Effector memory CD8-positive, alpha-beta T cell (primary cell): ENCODE measurements around the gene UTP25.

Experiments used
- ATAC-seq: fragments of 150-1000 bp; cut with Tn5 transposase; replicated peaks from 2 replicates; pipeline ENCODE4 v1.10.0; 2021; ENCODE audit warnings: mild to moderate bottlenecking, moderate library complexity
- DNase-seq, 3 experiments: peaks; one replicate each; pipeline ENCODE4 v3.0.0; 2021
- H3K27ac Mint-ChIP-seq, 2 donors: one replicate each; pipeline ENCODE4 v1.8.0; 2022; ENCODE audit warnings: mild to moderate bottlenecking in 2 of 2, mixed read lengths in 2 of 2, moderate library complexity in 2 of 2
- H3K27me3 Mint-ChIP-seq, 2 donors: one replicate each; pipeline ENCODE4 v1.8.0; 2022; ENCODE audit warnings: mixed read lengths in 2 of 2
- H3K36me3 Mint-ChIP-seq: one replicate; pipeline ENCODE4 v1.8.0; 2022; ENCODE audit warnings: mild to moderate bottlenecking, moderate library complexity, mixed read lengths; ENCODE audit not compliant: insufficient read depth
- H3K4me1 Mint-ChIP-seq, 2 donors: one replicate each; pipeline ENCODE4 v1.8.0; 2022; ENCODE audit warnings: low read depth in 2 of 2, mixed read lengths in 2 of 2
- H3K4me3 Mint-ChIP-seq, 2 donors: one replicate each; pipeline ENCODE4 v1.8.0; 2022; ENCODE audit warnings: mild to moderate bottlenecking in 2 of 2, mixed read lengths in 2 of 2, moderate library complexity in 2 of 2
- H3K9me3 Mint-ChIP-seq, 2 donors: one replicate each; pipeline ENCODE4 v1.8.0; 2022; ENCODE audit warnings: mixed read lengths in 2 of 2

UTP25 gene

DNA sequence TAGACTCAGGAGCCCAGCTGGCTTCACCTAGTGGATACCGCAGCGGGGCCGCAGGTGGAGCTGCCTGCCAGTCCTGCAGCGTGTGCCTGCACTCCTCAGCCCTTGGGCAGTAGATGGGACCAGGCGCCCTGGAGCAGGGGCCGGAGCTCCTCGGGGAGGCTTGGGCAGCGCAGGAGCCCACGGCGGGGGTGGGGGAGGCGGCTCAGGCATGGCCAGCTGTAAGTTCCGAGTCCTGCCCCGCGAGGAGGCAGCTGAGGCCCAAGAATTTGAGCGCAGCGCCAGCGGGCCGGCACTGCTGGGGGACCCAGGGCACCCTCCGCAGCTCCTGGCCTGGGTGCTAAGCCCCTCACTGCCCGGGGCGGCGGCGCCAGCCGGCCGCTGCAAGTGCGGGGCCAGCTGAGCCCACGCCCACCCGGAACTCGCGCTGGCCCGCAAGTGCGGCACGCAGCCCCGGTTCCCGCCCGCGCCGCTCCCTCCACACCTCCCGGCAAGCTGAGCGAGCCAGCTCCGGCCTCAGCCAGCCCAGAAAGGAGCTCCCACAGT, 30.9 kb downstream of the UTP25 start:
- no peak overlapping the region for H3K27ac Mint-ChIP-seq
- DNase-seq (no peak), ATAC-seq (no peak)
- H3K4me1 Mint-ChIP-seq, result no peaks in the 10 kb centered on the region
- H3K36me3 Mint-ChIP-seq, result peaks cover 5% of the 10 kb centered on the region
- H3K9me3 Mint-ChIP-seq, result no peaks in the 10 kb centered on the region
- H3K27me3 Mint-ChIP-seq, result peaks cover 20 to 31% of the 10 kb centered on the region in 2 donors
- no peak overlapping the region for H3K4me3 Mint-ChIP-seq

DNA sequence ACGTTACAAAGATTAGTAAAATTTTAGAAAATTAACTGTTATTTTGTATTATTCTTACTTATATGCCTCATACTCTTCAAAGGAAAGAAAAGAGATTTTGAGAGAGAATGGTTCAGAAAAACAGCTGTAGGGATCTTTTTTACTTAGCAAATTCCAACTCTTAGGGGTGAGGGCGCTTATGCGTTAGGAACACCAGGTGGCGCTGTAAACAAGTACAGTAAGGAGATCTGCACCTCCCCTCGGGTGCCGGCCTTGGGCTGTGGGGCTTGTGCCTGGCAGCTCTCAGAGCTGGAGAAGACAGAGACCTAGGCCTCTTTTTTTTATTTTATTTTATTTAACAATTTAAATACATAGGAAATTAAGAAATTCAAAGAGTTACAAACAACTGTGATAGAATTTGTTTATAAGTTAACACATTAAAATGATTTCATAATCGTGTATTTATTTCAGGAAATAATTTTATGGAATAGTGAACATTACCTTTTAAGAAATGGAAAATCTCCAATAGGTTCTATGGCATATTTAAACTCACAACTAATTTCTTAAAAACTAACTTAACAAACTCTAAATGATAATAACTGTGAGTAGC, 32.6 kb downstream of the UTP25 start:
- H3K9me3 Mint-ChIP-seq, result no peaks in the 10 kb centered on the region
- H3K36me3 Mint-ChIP-seq, result no peaks in the 10 kb centered on the region
- H3K27me3 Mint-ChIP-seq, result peaks cover 20 to 36% of the 10 kb centered on the region in 2 donors
- no peak overlapping the region for H3K4me3 Mint-ChIP-seq
- no peaks in the 10 kb centered on the region for H3K4me1 Mint-ChIP-seq
- peak; percentile 86 for ATAC-seq
- H3K27ac Mint-ChIP-seq, result no peak overlapping the region
- DNase-seq, result peak; percentile 54 to 60 (median 56)

GRCh38 chr1:209861242-209861641, 33.5 kb downstream of the UTP25 start:
- H3K36me3 Mint-ChIP-seq, result no peaks in the 10 kb centered on the region
- ATAC-seq (no peak), DNase-seq (no peak)
- no peak overlapping the region for H3K4me3 Mint-ChIP-seq
- no peak overlapping the region for H3K27ac Mint-ChIP-seq
- H3K27me3 Mint-ChIP-seq, result peaks cover 20 to 36% of the 10 kb centered on the region in 2 donors
- no peaks in the 10 kb centered on the region for H3K4me1 Mint-ChIP-seq
- no peaks in the 10 kb centered on the region for H3K9me3 Mint-ChIP-seq

- Mint-ChIP-seq H3K27ac (no peak overlapping the region), H3K36me3 (no peaks in the 10 kb centered on the region), H3K9me3 (peaks cover 0 to 4% of the 10 kb centered on the region in 2 donors), H3K4me3 (no peak overlapping the region), H3K4me1 (no peaks in the 10 kb centered on the region), H3K27me3 (peaks cover 20 to 40% of the 10 kb centered on the region in 2 donors)
- ATAC-seq, result no peak
- no peak for DNase-seq
These were observed 34.9 kb downstream of the UTP25 start for GRCh38 chr1:209862391-209863356.

GRCh38 chr1:209863766-209864485, 36.2 kb downstream of the UTP25 start:
- no peaks in the 10 kb centered on the region for H3K4me1 Mint-ChIP-seq
- DNase-seq, result no peak
- no peak overlapping the region for H3K27ac Mint-ChIP-seq
- no peak overlapping the region for H3K4me3 Mint-ChIP-seq
- H3K36me3 Mint-ChIP-seq, result no peaks in the 10 kb centered on the region
- peaks cover 0 to 4% of the 10 kb centered on the region in 2 donors for H3K9me3 Mint-ChIP-seq
- peaks cover 28 to 53% of the 10 kb centered on the region in 2 donors for H3K27me3 Mint-ChIP-seq
- no peak for ATAC-seq

DNA sequence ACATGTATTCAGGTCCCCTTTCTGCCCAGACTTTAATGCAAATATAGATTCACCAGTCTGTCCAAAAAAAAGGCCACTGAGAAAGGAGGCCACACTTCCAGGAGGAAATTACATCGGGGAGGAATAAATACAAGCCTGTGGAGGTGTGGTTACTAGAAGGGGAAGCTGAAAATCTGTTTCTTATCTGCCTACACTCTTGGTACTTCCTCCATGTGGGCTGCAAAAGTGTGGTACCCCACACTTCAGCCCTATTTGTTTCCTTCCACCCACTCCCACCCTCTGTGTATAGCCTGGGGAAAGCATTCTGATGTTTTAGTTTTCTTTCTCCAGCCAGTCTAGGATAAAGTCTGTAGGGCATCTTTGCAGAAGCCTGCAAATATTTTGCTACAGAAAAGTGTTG, 38.4 kb downstream of the UTP25 start:
- H3K27ac Mint-ChIP-seq, result no peak overlapping the region
- ATAC-seq (no peak), DNase-seq (no peak)
- H3K4me1 Mint-ChIP-seq, result no peaks in the 10 kb centered on the region
- H3K36me3 Mint-ChIP-seq, result no peaks in the 10 kb centered on the region
- no peak overlapping the region for H3K4me3 Mint-ChIP-seq
- H3K9me3 Mint-ChIP-seq, result peaks cover 0 to 4% of the 10 kb centered on the region in 2 donors
- peaks cover 47 to 67% of the 10 kb centered on the region in 2 donors for H3K27me3 Mint-ChIP-seq

GRCh38 chr1:209869291-209870149, 41.7 kb downstream of the UTP25 start:
- Mint-ChIP-seq H3K4me3 (no peak overlapping the region), H3K27me3 (peaks cover 56 to 65% of the 10 kb centered on the region in 2 donors), H3K36me3 (no peaks in the 10 kb centered on the region), H3K9me3 (peaks cover 0 to 4% of the 10 kb centered on the region in 2 donors), H3K27ac (no peak overlapping the region), H3K4me1 (no peaks in the 10 kb centered on the region)
- ATAC-seq, result no peak
- DNase-seq, result no peak

- H3K27me3 Mint-ChIP-seq, result peaks cover 62 to 73% of the 10 kb centered on the region in 2 donors
- H3K27ac Mint-ChIP-seq, result no peak overlapping the region
- no peak for DNase-seq
- no peaks in the 10 kb centered on the region for H3K36me3 Mint-ChIP-seq
- H3K4me3 Mint-ChIP-seq, result no peak overlapping the region
- peaks cover 0 to 4% of the 10 kb centered on the region in 2 donors for H3K9me3 Mint-ChIP-seq
- H3K4me1 Mint-ChIP-seq, result no peaks in the 10 kb centered on the region
- no peak for ATAC-seq
These were observed 42.5 kb downstream of the UTP25 start for GRCh38 chr1:209870151-209870831.

DNA sequence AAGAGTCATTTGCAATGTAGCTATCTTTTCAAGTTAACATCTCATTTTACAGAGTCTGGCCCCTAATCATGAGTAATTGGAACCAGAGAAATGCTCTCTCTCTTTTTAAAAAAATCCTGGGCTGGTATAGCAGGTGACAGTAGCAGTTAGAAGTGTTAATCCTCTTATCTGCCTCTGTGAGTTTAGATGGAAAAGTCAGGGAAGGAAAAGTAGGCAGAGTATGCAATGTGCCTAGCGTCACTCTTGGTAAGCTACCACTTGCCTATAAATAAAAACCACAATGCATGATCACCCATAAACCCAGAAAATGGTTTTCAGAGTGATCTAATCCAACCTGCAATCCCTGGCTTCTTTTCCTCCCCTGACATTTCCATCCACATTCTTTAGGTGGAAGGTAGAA, 43.2 kb downstream of the UTP25 start:
- no peak for ATAC-seq
- H3K36me3 Mint-ChIP-seq, result no peaks in the 10 kb centered on the region
- H3K4me3 Mint-ChIP-seq, result no peak overlapping the region
- H3K27me3 Mint-ChIP-seq, result peaks cover 62 to 80% of the 10 kb centered on the region in 2 donors
- no peak overlapping the region for H3K27ac Mint-ChIP-seq
- DNase-seq, result no peak
- H3K4me1 Mint-ChIP-seq, result no peaks in the 10 kb centered on the region
- peaks cover 0 to 4% of the 10 kb centered on the region in 2 donors for H3K9me3 Mint-ChIP-seq

GRCh38 chr1:209871430-209871829, 43.7 kb downstream of the UTP25 start:
- DNase-seq (no peak), ATAC-seq (no peak)
- Mint-ChIP-seq H3K4me1 (no peaks in the 10 kb centered on the region), H3K27me3 (peaks cover 62 to 82% of the 10 kb centered on the region in 2 donors), H3K4me3 (no peak overlapping the region), H3K27ac (no peak overlapping the region), H3K9me3 (peaks cover 0 to 4% of the 10 kb centered on the region in 2 donors), H3K36me3 (no peaks in the 10 kb centered on the region)

GRCh38 chr1:209873067-209873799, 45.5 kb downstream of the UTP25 start:
- H3K4me1 Mint-ChIP-seq, result no peaks in the 10 kb centered on the region
- H3K9me3 Mint-ChIP-seq, result no peaks in the 10 kb centered on the region
- no peaks in the 10 kb centered on the region for H3K36me3 Mint-ChIP-seq
- DNase-seq, result no peak
- H3K27ac Mint-ChIP-seq, result no peak overlapping the region
- H3K27me3 Mint-ChIP-seq, result peaks cover 67 to 72% of the 10 kb centered on the region in 2 donors
- no peak overlapping the region for H3K4me3 Mint-ChIP-seq
- ATAC-seq, result no peak

DNA sequence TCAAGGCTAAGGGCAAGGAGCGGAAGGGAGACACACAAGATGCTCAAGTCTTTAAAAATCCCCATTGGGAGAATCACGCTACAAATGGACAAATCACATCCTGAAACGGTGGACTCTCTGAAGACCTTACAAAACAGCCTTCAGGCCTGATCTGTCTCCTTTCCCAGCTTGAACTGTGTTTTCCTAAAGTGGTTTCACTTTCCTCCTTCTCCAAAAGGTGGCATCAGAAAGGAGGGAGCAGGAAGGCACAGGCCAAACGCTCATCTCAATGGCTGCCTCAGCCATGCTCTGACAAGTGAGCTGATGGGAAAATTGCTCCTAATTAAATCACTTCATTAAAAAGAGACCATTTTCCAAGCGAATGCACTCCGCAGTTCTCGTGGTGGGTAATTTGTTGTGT, 47.7 kb downstream of the UTP25 start:
- peaks cover 54 to 72% of the 10 kb centered on the region in 2 donors for H3K27me3 Mint-ChIP-seq

More for the DNA sequence above, 47.7 kb downstream of the UTP25 start:
- H3K36me3 Mint-ChIP-seq, result no peaks in the 10 kb centered on the region
- H3K9me3 Mint-ChIP-seq, result no peaks in the 10 kb centered on the region
- H3K4me1 Mint-ChIP-seq, result no peaks in the 10 kb centered on the region
- H3K27ac Mint-ChIP-seq, result no peak overlapping the region
- no peak for DNase-seq
- ATAC-seq, result no peak
- no peak overlapping the region for H3K4me3 Mint-ChIP-seq
